ENCODE results near the gene VSIG10.

The VSIG10 gene

DNA sequence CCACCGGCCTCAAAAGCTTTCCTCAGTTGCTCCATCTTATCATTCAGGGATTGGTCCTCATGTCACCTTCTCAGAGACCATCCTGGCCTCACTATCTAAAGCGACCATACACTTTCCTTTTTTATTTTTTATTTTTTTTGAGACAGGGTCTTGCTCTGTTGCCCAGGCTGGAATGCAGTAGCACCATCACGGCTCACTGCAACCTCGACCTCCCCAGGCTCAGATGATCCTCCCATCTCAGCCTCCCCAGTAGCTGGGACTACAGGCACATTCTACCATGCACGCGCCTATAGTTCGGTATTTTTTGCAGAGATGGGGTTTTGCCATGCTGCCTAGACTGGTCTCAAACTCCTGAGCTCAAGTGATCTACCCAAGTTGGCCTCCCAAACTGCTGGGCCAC is 45.6 kb downstream of the VSIG10 start:
- no peak overlapping the region for H3K4me3 ChIP-seq (ENCODE audit: low read depth, low read length)
- H3K4me1 ChIP-seq (ENCODE audit: control insufficient read depth, insufficient read depth, low read length), result 0 out of 2 replicates have a peak, but pooled peaks cover 3% of the 10 kb centered on the region
- no peak overlapping the region for H3K27ac ChIP-seq (ENCODE audit: extremely low read depth, low read depth, low read length)
- TF ChIP-seq ZBTB10 (tag by site-specific recombination; IDR thresholded peaks at IDR 0.05) (no peak), ZNF677 (tag by site-specific recombination; IDR thresholded peaks at IDR 0.05) (no peak), ZNF121 (tag by site-specific recombination; IDR thresholded peaks at IDR 0.05) (peak; percentile 80), GFI1B (tag by site-specific recombination; IDR thresholded peaks at IDR 0.05) (no peak), ZSCAN23 (tag by site-specific recombination; IDR thresholded peaks at IDR 0.05) (no peak), ZBTB26 (tag by site-specific recombination; optimal IDR thresholded peaks at IDR 0.05) (no peak)
- TF ChIP-seq, protein P1, sequence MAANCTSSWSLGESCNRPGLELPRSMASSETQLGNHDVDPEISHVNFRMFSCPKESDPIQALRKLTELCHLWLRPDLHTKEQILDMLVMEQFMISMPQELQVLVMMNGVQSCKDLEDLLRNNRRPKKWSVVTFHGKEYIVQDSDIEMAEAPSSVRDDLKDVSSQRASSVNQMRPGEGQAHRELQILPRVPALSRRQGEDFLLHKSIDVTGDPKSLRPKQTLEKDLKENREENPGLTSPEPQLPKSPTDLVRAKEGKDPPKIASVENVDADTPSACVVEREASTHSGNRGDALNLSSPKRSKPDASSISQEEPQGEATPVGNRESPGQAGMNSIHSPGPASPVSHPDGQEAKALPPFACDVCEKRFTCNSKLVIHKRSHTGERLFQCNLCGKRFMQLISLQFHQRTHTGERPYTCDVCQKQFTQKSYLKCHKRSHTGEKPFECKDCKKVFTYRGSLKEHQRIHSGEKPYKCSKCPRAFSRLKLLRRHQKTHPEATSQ (tag by site-specific recombination; IDR thresholded peaks at IDR 0.05), result no peak
- POLR2A ChIA-PET, result no interaction called here
- no peaks in the 10 kb centered on the region; a peak in 1 of 3 replicates for H3K36me3 ChIP-seq (ENCODE audit: control insufficient read depth in 2 of 2, insufficient read depth in 1 of 2, low read length in 2 of 2)
- no peaks in the 10 kb centered on the region for H3K9me3 ChIP-seq (ENCODE audit: control insufficient read depth, insufficient read depth, low read depth, low read length)
- CTCF ChIA-PET, result interaction anchor here (0.5 to 1.0 kb wide), 2 partner anchors 9 to 201 kb away, joined by 3 to 4 read pairs; no protein-coding TSS in a partner anchor

- Histone ChIP-seq H3K36me3 (ENCODE audit: control insufficient read depth in 2 of 2, insufficient read depth in 1 of 2, low read length in 2 of 2) (peaks cover 6 to 15% of the 10 kb centered on the region in 2 experiments; a peak in 2 of 3 replicates), H3K4me3 (ENCODE audit: low read depth, low read length) (no peak overlapping the region), H3K4me1 (ENCODE audit: control insufficient read depth, insufficient read depth, low read length) (0 out of 2 replicates have a peak, but pooled peaks cover 3% of the 10 kb centered on the region), H3K9me3 (ENCODE audit: control insufficient read depth, insufficient read depth, low read depth, low read length) (no peaks in the 10 kb centered on the region), H3K27ac (ENCODE audit: extremely low read depth, low read depth, low read length) (no peak overlapping the region)
- no peak for TF ChIP-seq ZNF223 (tag by site-specific recombination; IDR thresholded peaks at IDR 0.05)
- no peak for TF ChIP-seq BCL6B (tag by site-specific recombination; IDR thresholded peaks at IDR 0.05)
- no peak for TF ChIP-seq ZBTB21 (tag by site-specific recombination; IDR thresholded peaks at IDR 0.05)
- TF ChIP-seq ZNF169 (tag by site-specific recombination; IDR thresholded peaks at IDR 0.05), result no peak
- TF ChIP-seq ZNF354C (tag by site-specific recombination; IDR thresholded peaks at IDR 0.05; ENCODE audit: borderline replicate concordance, low read depth), result no peak
- TF ChIP-seq ZNF26 (tag by site-specific recombination; IDR thresholded peaks at IDR 0.05), result no peak
- no peak for TF ChIP-seq KLF1 (tag by site-specific recombination; IDR thresholded peaks at IDR 0.05)
- no peak for TF ChIP-seq ZNF514 (tag by site-specific recombination; IDR thresholded peaks at IDR 0.05)
- TF ChIP-seq ZNF366 (tag by site-specific recombination; conservative IDR thresholded peaks at IDR 0.05), result no peak
- no peak for TF ChIP-seq ZNF626 (tag by site-specific recombination; IDR thresholded peaks at IDR 0.05)
- CTCF ChIA-PET, result interaction anchor here (0.6 to 3.8 kb wide), 8 partner anchors 9 to 490 kb away, joined by 3 to 44 read pairs (median 3); no protein-coding TSS in a partner anchor
- POLR2A ChIA-PET, result no interaction called here
Observed at GRCh38 chr12:118055865-118056773, 47.7 kb downstream of the VSIG10 start.
